HG03045 (cell line): ENCODE measurements around the gene TMEM223.
"Not testable (repeated sequence)": the region's sequence is repeated elsewhere in the genome, so short reads cannot be mapped to it uniquely, and the experiment has no call there.

Experiments
- ATAC-seq: cut with Tn5 transposase; IDR thresholded peaks from one replicate; pipeline ENCODE4 v1.9.1; 2021; ENCODE audit warnings: mild to moderate bottlenecking, moderate library complexity; ENCODE audit not compliant: unreplicated experiment

The TMEM223 gene

DNA sequence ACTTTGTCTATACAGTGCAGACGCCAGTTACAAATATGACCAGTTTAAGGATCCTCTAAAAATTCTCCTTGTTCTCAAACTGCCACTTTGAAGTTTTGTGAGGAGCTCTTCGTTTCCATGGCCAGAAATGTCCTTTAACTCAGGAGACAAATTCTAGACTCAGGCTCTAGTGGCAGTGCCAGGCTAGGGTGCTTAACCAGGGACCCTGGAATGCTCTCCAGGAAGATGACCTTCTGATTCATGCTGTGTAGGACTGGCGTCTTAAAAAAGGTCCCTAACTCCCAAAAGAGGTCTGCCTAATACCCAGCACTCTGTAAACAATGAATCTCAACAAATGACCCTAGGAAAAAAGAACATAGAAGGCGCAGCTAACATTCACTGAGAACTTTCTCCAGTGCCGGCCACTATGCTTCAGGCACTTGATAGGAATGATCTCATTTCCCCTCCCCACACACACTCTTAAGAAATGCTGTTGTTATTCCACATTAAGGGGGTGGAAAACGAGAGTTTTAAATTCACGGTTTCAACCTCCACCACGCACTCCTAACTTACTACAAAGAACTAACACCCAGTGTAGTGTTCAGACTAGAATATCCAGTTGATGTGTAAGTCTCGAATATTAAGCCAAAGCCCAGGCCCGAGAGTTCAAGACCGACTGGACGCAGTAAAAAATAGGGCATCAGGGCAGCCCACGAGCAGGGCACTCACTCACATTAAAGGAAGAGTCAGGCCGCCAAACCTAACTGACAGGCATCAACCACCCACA is 12.7 kb upstream of the TMEM223 start:
- ATAC-seq, result peak; percentile 1

DNA sequence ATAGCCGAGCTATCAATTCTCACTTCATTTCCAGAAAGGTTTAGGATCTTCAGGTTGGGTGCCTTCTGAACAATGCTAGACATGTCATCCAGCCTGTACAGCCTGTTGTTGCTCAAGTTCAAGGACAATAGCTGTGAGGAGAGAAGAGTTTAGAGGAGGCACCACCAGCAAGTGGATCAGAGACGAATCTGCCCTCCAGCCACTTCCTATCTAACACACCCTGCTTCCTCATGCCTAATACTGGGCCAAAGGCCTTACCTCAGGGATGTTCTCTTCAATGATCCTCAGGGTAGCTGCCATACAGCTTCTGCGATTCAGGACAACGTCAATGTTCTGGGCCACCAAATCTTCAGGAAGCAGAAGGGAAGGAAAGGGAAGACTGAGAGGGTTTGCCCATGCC is 9.3 kb upstream of the TMEM223 start:
- no peak for ATAC-seq

DNA sequence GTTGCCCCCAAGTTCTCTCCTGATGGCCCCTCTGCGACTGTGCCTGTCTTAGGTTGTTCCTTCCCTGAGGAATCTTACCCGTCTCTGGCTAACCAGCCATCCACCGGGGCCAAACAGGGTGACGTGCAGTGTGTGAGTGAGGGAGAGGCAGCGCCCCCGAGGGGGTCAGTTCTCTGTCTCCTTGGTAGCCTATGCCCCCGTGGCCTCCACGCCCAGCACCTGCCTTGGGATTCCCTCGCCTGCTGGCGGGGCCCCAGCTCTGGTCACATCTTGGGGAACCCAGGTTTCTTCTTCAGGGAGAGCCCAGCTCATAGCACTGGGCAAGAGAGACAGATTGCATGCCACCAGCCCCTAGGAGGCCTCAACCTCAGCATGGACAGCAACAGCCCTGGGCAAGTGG is 7.7 kb upstream of the TMEM223 start:
- no peak for ATAC-seq

DNA sequence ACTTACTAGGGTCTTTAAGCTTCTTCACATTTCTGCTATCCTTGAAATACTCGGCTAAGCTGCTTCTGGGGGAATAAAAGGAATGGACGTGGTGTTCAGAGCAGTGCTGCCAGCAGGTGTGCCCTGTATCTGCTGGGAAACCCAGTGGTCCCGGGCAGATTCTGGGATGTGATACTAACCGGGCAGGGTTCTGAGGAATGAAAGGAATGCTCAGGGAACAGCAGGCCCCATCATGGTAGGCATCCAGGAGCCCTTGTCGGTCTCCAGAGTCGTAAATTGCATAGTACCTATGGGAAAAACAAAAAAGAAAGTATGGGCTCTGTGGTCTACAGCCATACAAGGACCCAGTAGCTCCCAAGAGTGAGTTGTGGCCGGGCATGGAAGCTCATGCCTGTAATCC is 4.5 kb upstream of the TMEM223 start:
- no peak for ATAC-seq

GRCh38 chr11:62794201-62794775 is 2.5 kb upstream of the TMEM223 start:
- ATAC-seq, result no peak

DNA sequence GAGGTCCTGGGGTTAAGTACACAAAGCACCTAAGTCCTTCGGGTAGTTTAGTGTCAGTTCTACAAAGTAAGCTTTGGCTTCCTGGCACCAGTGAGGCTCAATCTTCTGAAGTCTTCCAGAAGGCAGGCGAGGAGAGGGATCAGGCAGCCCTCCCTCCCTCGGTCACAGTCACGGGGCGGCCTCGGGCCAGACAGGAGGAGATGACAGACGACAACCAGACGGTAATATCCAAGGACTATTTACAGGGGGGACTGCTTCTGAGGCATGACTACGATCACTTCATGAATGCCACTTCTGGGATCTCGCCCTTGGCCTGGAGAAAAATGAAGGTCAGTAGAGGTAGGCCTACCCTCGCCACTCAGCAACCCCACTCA is 383 bp upstream of the TMEM223 start:
- peak; percentile 3 for ATAC-seq

- ATAC-seq, result no peak
Measured at GRCh38 chr11:62789576-62789975, 2.2 kb downstream of the TMEM223 start.

DNA sequence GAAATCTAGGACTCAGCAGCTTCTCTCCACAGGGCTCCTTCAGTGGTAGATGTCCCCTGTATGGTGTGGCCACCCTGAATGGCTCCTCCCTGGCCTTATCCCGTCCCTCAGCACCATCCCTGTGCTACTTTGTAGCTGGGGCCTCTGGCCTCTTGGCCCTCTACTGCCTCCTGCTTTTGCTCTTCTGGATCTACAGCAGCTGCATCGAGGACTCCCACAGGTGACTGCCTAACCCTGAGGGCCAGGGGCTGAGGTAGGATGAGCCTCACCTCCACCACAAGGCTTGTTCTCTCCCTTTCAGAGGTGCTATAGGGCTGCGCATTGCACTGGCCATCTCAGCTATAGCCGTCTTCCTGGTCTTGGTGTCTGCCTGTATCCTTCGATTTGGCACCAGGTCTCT is 2.8 kb downstream of the TMEM223 start:
- ATAC-seq, result no peak

GRCh38 chr11:62787005-62787759 is 4.6 kb downstream of the TMEM223 start, which contains the start of gene TMEM179B:
Gene TMEM179B (plus strand): TSS chr11:62787402. CDS start chr11:62787432, 30 bp downstream.
- ATAC-seq, result peak; percentile 65

GRCh38 chr11:62786318-62787004 is 5.3 kb downstream of the TMEM223 start:
- ATAC-seq, result peak; percentile 65

DNA sequence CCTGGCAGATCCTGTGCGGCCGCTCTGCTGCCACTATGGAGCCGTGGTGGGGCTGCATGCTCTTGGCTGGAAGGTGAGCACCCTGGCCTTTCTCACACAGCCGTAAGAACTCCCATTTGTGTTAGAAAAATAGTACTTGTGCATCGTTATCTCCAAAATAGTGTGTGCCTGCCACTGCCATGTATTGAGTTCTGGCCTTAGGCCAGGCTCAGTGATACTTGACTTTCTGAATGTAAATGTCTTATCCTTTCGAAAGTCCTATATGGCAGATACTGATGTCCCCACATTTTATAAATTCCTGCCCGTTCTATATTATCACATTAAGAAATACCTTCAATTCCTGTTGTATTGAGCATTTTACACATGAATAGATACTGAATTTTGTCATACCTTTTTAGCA is 9.1 kb downstream of the TMEM223 start:
- no peak for ATAC-seq

DNA sequence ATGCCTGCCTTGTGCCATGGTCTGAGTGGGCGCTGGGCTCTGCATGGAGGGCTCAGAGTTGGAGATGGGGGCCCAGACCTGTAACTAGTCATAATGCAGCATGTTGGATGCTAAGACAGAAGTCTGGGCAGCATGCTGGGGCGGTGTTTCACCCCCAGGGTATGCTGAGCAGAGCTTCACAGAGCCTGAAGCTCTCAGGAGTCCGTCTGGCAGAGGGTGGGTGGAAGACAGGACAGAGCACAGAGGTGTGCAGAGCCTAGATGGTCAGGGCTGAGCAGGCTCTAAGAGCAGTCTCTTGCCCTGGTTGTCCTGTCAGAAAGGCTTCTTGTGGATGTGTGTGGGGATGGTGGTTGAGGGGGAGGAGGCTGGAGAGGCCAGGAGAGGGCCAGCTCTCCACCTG is 13.4 kb downstream of the TMEM223 start:
- no peak for ATAC-seq

DNA sequence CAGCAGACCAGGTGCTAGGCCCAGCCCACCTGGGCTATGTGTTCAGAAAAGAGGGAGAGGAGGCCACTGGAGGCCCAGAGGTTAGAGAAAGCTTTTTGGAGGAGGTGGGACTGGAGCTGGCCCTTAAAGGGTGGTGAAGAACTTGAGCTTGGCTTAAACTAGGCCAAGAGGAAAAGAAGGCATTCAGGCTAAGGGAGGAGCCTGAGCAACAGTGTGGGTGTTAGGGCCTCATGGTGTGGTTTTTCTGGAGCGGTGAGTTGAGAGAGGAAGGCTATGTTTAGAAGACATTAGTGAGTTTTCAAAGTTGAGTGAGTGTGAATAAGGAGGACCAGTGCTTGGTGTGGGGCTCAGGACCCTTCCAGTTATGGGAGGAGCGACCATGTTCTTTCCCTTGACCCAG is 14.4 kb downstream of the TMEM223 start:
- no peak for ATAC-seq

DNA sequence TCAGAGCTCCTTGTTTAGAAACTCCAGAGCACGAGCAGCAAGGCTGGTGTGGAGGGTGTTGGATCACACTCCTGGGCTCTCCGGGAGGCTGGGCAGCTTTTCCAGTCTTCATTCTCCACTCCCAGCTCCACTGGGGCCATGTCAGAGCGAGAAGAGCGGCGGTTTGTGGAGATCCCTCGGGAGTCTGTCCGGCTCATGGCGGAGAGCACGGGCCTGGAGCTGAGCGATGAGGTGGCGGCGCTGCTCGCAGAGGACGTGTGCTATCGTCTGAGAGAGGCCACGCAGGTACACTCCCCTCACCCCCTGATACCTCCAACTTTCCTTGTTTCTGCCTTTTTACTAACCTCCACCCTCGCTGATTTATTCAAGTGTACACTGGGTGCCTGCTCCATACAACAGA is 16.2 kb downstream of the TMEM223 start:
- no peak for ATAC-seq

DNA sequence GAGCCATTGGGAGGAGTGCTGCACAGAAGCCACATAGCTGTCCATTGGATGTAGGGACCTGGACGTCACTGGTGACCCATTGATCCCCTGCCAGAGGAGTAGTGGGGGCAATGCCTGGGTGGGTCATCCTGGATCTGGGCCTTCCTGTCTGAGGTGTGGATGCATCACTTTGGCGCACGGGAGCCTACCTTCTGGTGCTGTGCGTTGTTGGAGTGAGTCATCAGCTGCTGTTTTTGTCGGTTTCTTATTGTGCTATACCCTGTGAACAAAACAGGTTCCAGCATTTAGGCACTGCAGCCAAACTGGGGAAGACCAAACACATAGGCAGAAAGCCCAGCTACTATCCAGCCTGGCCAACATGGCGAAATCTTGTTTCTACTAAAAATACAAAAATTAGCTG is 17.4 kb downstream of the TMEM223 start:
- ATAC-seq, result no peak

DNA sequence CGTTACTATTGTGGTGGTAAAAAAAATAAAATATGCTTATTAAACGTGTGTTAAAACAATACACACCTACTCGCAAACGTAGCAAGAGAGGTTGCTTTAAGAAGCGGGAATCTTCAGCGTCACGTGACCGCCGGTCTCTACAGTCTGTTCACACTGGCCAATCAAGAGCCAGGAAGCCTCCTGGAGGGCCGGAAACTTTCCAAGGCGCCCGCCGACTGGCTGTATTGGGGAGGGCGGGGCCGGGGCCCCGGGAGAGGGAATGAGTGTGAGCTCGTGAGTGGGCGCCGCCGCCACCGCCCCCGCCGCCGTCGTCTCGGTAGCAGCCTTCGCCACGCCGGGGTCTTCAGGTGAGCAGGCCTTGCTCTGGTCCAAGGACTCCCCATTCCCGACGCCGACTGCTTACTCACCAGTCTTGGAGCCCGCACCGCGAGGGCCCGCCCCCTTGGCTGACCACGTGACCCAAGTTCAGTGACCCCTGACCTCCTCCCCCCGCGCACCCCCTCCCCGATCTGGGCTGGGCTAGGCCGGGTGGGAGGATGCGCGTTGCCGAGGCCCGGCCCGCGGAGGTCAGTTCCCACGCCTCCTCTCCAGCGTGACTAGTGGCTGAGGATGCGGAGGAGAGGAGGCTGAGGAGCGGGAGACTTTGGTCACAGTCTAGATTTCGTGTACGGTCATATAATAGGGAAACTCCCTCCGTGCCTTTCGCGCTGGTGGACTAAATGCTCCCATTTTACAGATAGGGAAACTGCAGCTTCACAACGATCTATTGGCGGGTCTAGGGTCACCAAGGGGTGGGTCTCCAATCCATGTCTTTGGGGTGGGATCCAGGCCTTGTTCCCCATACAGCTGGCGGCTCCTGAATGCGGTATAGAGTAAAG is 20.4 kb downstream of the TMEM223 start, which contains the start of gene TAF6L:
Gene TAF6L, plus strand, starts transcription at position 253 of the 878 bp plus-strand sequence. CDS start 4,388 bp downstream, outside the sequence.
- ATAC-seq, result peak; percentile 83

GRCh38 chr11:62770778-62771143 is 21.0 kb downstream of the TMEM223 start:
- no peak for ATAC-seq

- not testable (repeated sequence) for ATAC-seq
Measured at GRCh38 chr11:62760867-62761227, 31.0 kb downstream of the TMEM223 start.

GRCh38 chr11:62757846-62758788 is 33.7 kb downstream of the TMEM223 start:
- ATAC-seq, result no peak
